Thoracic aorta (tissue), 2 donors: Measurements from ENCODE around the gene TSSK2. TPM values are rescaled to one million over a fixed set of nuclear protein-coding genes. Genes with fewer than 3 reads are reported as not detected.

Experiments
- ATAC-seq: fragments of 150-250 bp; one replicate; pipeline ENCODE4 v1.8.0; 2017; ENCODE audit warnings: low read depth; ENCODE audit not compliant: insufficient number of reproducible peaks, low FRiP score
- DNase-seq: peaks from one replicate; pipeline ENCODE4 v3.0.0-alpha.2; 2020; ENCODE audit warnings: low spot score
- H3K27ac ChIP-seq, 2 donors: fragments of 200-600 bp; sonication (generic); 1 replicate in 1 of 2; 2 replicates in 1 of 2; pipeline ENCODE4 v1.5.1; 2016; ENCODE audit warnings: mild to moderate bottlenecking in 2 of 2, moderate library complexity in 2 of 2
- H3K27me3 ChIP-seq: fragments of 200-600 bp; sonication (generic); replicated peaks from 2 replicates; pipeline ENCODE4 v1.6.0; 2016; ENCODE audit warnings: mild to moderate bottlenecking; ENCODE audit not compliant: insufficient read depth
- H3K36me3 ChIP-seq: fragments of 200-600 bp; sonication (generic); one replicate; pipeline ENCODE4 v1.5.1; 2016
- H3K4me1 ChIP-seq, 2 donors: fragments of 200-600 bp; sonication (generic); 1 replicate in 1 of 2; 2 replicates in 1 of 2; pipeline versions ENCODE4 v1.5.1 to v1.6.0; 2016; ENCODE audit warnings: low read depth in 2 of 2, mild to moderate bottlenecking in 1 of 2; ENCODE audit not compliant: control insufficient read depth in 1 of 2
- H3K4me3 ChIP-seq: fragments of 200-600 bp; sonication (generic); 2 replicates; pipeline ENCODE4 v1.5.1; 2016; ENCODE audit warnings: mild to moderate bottlenecking
- H3K9me3 ChIP-seq: fragments of 200-600 bp; sonication (generic); 2 replicates; pipeline ENCODE4 v1.5.1; 2016
- CTCF ChIP-seq: fragments of 200-600 bp; sonication (generic); IDR thresholded peaks from one replicate; pipeline ENCODE4 v1.5.1; 2019; ENCODE audit warnings: antibody characterized with exemption
- total RNA-seq, 2 donors: library from RNA; depleted of rRNA; stranded (reverse); fragments of >200 nt; gene quantifications; one replicate each; pipeline versions ENCODE4 v1.1.0 to v1.2.3, GENCODE V29; 2016

TSSK2 gene
- total RNA-seq, 2 donors from 2014 or later: not detected

- Histone ChIP-seq H3K36me3 (no peaks in the 10 kb centered on the region), H3K4me1 (peaks cover 22 to 40% of the 10 kb centered on the region in 2 donors), H3K9me3 (no peaks in the 10 kb centered on the region), H3K4me3 (no peak overlapping the region), H3K27me3 (no peaks in the 10 kb centered on the region), H3K27ac (no peak overlapping the region)
- ATAC-seq: no peak
- no peak for TF ChIP-seq CTCF
- DNase-seq: no peak
Measured at GRCh38 chr22:19110646-19111045, 20.5 kb upstream of the TSSK2 start.

- H3K4me1 ChIP-seq: peaks cover 21 to 43% of the 10 kb centered on the region in 2 donors
- no peaks in the 10 kb centered on the region for H3K27me3 ChIP-seq
Measured at GRCh38 chr22:19111140-19111539, 20.0 kb upstream of the TSSK2 start.

GRCh38 chr22:19111584-19111983 is 19.5 kb upstream of the TSSK2 start:
- no peak for DNase-seq
- H3K4me1 ChIP-seq: peaks cover 19 to 43% of the 10 kb centered on the region in 2 donors

More at GRCh38 chr22:19111140-19111539, 20.0 kb upstream of the TSSK2 start:
- no peaks in the 10 kb centered on the region for H3K9me3 ChIP-seq
- no peak overlapping the region for H3K4me3 ChIP-seq
- no peak for DNase-seq
- TF ChIP-seq CTCF: no peak
- no peaks in the 10 kb centered on the region for H3K36me3 ChIP-seq
- H3K27ac ChIP-seq: no peak overlapping the region
- no peak for ATAC-seq

GRCh38 chr22:19113429-19113828 is 17.7 kb upstream of the TSSK2 start:
- Histone ChIP-seq H3K4me1 (peaks cover 25 to 55% of the 10 kb centered on the region in 2 donors), H3K27me3 (no peaks in the 10 kb centered on the region), H3K27ac (no peak overlapping the region), H3K4me3 (no peak overlapping the region), H3K36me3 (no peaks in the 10 kb centered on the region), H3K9me3 (no peaks in the 10 kb centered on the region)
- no peak for ATAC-seq
- no peak for DNase-seq
- TF ChIP-seq CTCF: no peak

More at GRCh38 chr22:19111584-19111983, 19.5 kb upstream of the TSSK2 start:
- no peaks in the 10 kb centered on the region for H3K9me3 ChIP-seq
- no peaks in the 10 kb centered on the region for H3K27me3 ChIP-seq
- no peak for ATAC-seq
- no peak overlapping the region for H3K27ac ChIP-seq
- H3K4me3 ChIP-seq: no peak overlapping the region
- TF ChIP-seq CTCF: no peak
- H3K36me3 ChIP-seq: no peaks in the 10 kb centered on the region

- Histone ChIP-seq H3K4me1 (peaks cover 21 to 56% of the 10 kb centered on the region in 2 donors), H3K27ac (no peak overlapping the region), H3K9me3 (no peaks in the 10 kb centered on the region), H3K27me3 (no peaks in the 10 kb centered on the region), H3K4me3 (no peak overlapping the region), H3K36me3 (no peaks in the 10 kb centered on the region)
- TF ChIP-seq CTCF: no peak
- DNase-seq (no peak), ATAC-seq (no peak)
Measured at GRCh38 chr22:19114984-19115552, 16.0 kb upstream of the TSSK2 start.
